GDM1 (cell line): ENCODE measurements around the gene PLA2R1.

ENCODE experiments used
- DNase-seq: peaks from one replicate; lab custom pipeline; 2025; lab: John Stamatoyannopoulos, UW

The PLA2R1 gene

DNA sequence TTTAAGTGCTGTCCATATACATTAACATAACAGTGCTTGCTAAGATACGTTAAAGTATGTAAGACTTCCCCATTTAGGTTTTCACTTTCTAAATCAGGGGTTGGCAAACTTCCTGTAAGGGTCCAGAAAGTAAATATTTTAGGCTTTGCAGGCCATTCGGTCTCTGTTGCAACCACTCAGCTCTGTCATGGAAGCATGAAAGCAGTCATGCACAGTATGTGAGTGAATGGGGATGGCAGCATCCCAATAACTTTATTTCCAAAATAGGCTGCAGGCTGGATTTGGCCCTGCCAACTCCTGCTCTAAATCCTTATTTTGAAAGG lies 128.7 kb downstream of the PLA2R1 start:
- DNase-seq = peak; percentile 3

DNA sequence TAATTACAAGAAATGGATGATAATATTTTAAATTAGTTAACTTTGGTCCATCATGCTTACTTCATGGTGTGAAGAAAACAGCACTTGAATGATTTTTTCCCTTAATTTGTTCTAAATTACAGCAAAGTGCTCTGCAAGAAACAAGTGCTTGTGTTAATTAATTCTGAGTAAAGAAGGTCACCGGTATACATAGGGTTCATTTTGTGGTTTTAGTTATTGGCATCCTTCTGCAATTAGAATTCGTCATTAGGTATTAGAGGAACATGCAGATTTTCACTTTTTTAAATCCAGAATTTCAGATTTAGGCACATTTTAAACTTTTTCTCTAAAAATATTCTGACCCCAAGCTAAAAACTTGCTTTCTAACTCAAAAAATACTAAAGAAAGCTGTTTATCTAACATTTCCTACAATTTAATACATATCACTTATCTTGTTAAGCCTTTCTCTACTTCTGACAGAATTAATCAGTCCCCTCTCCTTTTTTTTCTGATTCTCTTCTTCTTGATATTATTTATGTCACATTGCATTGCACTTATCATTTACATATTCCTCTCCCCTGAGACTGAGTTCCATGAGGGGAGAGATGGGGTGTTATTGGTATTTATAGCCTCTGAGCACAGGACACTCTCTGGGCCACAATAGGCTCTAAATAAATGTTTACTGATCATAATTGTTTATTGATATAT lies 129.2 kb downstream of the PLA2R1 start:
- DNase-seq = no peak

DNA sequence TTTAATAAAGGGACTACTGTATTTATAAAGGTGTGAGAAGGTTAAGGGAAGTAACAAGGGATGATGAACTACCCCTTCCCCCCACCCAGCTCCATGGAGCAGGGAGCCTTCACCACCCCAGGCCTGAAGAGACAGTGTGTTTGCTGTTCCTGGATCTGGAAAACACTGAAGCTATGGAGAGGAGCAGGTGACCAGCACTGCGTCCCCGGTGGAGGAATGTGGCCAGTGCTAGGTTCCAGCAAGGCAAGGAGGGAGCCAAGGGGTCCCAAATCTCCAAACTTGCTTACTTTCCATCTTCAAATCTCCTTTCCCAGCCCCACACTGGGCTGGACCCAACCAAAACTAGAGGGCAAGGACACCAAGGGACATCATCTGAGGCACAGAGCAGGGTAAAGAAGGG lies 135.7 kb downstream of the PLA2R1 start:
- DNase-seq = no peak

DNA sequence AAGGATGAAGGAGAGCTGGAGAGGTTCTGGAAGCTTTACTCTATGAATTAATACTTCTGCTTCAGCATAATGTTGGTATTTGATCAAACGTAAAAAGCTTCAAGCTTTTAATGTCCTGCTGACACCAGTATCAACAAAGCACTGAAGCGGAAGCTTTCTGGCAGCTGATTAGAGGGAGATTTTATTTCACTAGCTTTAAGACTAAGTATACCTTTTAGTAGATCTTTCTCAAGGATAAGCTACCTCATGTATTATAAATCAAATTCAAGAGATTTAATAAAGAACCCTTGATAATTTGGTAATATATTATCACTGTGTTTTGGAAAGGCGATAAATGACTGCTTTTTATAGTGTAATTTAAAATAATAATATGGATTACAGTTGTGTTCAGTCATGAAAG lies 136.4 kb downstream of the PLA2R1 start:
- DNase-seq = no peak

DNA sequence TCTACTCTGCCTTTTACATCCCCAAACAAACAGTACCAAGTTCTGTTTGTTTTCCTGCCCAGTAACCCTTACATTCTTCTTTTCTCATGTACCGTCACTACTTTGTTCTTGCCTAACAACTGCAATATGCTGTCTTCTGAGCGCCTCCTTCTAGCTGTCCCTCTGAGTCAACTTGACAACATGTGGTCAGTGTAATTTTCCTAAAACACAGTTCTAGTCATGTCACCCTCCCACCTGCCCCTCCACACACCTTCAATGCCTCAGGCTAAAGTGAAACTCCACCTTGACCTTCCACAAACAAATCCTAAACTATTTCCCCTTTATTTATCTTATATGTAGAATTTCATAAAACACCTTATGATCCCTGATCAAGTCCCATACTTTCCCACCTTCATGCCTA lies 139.9 kb downstream of the PLA2R1 start:
- no peak for DNase-seq

DNA sequence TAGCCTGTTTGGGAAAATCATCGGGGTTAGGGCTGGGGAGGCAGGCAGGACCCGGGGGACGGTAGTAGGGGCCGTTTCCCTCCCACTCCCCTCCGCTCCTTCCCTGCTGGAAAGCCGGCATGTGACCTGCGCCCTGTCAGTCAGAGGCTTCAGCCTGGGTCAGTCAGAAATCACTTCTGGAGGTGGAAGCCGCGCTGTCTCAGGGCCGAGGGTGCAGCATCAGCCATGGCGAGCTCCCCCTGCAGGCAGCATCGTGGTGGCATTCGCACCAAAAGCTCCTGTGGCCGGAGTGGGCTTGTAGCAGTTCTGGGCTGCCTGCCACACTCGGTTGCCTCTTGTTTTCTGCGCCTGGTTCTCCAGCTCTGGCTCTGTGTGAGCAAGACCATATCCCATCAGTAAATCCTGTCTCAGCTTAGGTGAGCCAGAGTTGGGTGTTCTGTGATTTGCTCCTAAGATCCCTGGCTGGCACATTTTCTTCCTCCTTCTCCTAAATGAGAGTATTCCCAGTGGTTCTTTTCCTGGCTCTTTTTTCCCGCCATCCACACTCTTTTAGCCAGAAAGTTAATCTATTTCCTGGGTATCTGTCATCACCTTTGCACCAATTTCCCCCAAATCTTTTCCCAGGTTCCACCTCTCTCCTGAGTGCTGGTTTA lies 140.5 kb downstream of the PLA2R1 start:
- no peak for DNase-seq

DNA sequence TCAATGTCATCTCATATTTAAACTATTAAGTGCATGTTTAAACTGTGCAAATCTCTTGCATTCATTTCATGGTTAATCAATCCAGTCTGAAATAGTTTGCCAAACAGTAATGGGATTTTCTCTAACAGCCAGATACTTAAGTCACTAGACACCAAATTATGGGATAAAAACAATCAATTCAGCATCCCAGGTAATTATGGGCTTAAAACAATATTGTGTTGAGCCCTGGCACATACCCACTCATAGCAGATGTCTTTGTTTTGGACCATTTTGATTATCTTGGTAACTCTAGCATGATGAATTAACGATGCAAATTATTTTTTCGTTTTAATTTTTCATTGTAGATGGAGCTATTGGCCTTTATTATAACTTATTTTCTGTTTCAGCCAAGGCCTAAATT lies 145.9 kb downstream of the PLA2R1 start:
- DNase-seq = no peak

DNA sequence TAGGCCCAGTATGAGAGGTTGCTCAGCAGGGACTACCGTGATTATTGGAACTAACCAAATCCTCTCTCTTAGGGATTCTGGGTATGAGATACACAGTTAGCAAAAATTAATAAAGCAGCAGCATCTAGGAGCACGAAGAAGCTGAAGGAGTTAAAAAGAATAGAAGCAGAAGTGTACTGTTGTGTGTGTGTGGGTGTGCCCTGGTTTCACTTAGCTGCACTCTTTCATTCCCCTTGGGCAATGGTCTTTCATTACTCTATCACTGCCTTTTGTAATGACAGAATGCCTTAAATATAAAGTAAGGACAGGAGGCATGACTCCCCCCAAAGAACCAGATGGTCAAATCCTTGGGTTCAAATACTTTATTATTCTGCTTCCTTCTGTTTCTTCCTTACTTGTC lies 148.5 kb downstream of the PLA2R1 start:
- no peak for DNase-seq

DNA sequence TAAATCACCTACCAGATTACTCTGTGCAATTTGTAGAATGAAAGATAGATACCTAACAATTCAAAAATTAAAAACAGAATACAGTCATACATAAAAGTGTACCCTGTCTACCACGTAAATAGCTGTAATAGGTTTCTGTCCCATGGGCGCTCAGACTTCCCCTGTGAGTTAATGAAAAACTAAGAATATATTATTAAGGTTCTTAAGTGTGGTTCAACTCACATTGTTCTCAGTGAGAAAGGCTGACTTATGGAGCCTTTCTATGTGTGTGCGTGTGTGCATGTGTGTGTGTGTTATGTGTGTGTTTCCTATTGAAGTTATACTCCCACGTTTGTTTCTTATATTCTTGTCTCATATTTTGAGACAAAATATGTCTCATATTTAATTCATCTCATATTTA lies 149.8 kb downstream of the PLA2R1 start:
- DNase-seq = no peak

DNA sequence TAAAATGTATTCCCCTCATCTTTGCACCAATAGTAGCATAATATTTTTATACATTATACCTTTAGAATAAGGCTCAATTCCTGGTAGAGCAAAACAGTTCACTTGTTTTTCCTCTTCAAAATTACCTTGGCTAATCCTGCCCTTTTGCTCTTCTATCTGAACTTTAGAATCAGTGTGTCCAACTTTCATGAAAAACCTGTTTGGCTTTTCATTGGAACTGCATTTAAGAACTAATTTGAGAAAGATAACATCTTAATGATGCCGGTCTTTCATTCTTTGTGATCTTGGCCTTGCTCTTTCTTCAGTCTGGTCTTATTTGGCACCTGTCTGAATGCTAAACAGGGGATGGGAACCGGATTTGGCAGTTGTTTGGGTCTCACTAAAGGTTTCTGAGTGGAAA lies 151.5 kb downstream of the PLA2R1 start:
- DNase-seq = no peak

DNA sequence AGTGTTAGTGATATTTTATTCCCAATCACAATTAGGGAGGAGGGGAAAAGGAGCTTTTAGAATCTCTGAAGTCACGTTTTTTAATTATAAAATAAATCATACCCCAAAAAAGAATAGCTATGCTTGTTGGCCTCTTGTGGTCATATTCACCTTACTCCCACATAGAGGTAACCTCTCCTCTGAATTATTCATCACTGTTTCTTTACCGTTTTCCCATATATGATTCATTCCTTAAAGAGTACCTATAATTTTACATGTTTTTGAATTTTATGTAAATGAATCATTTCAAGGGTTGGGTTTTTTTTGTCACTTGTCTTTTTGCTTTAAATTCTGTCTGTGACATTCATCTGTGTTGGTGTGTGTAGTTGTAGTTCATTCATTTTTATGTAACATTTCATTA lies 153.8 kb downstream of the PLA2R1 start:
- no peak for DNase-seq

DNA sequence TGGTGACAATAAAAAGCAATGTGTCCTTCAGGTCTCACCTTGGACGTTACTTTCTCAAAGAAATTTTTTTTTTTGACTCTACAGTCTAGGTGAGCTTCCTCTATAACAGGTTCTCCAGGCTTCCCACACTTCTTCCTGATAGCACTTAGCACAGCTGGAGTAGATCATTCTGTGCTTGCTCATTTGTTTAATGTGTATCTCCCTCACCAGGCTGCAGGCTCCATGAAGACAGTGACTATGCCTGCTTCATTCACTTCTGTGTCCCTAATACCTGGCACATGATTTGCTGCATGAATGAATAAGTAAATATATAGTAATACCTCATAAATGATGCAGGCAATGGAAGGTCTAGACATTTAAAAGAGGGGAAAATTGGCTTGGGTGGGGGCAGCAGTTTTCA lies 154.5 kb downstream of the PLA2R1 start:
- no peak for DNase-seq

DNA sequence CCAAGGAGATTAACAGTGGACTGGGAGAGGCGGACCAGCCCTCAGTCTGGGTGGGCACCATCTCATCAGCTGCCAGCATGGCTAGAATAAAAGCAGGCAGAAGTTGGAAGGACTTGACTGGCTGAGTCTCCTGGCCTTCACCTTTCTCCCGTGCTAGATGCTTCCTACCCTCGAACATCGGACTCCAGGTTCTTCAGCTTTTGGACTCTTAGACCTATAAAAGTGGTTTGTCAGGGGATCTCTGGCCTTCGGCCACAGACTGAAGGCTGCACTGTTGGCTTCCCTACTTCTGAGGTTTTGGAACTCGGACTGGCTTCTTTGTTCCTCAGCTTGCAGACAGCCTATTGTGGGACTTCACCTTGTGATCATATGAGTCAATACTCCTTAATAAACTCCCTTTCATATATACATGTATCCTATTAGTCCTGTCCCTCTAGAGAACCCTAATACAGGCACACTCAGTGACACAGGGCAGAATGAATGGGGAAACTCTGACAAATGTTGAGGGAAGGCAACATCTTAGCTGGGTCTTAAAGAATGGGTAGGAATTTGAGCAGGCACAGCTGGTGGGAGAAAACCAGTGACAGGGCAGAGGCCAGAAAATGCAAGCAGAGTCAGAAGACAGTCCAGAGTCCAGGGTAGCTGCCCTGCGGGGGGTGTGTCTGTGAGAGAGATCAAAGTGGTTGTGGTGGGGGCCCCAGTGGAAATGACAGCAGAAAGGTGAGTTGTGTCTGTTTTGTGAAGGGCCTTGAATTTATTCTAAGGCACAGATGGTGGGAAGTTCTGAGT lies 156.3 kb downstream of the PLA2R1 start:
- no peak for DNase-seq

DNA sequence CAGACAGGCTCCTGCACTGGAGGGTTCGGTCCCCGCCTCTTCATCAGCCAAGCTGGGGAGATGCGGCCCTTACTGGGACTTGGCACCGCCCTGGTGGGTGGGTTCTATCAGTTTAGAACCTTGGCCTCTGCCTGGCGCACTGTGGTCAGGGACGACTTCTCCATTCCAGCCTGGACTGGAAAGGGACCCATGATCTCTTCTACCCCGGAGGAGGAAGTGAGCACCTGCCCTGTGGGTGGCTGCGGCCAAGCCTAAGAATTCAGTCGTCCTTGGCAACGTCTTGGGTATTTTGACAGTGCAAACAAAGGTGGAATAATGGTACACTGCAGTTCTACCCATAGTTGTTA lies 157.5 kb downstream of the PLA2R1 start:
- peak; percentile 77 for DNase-seq

DNA sequence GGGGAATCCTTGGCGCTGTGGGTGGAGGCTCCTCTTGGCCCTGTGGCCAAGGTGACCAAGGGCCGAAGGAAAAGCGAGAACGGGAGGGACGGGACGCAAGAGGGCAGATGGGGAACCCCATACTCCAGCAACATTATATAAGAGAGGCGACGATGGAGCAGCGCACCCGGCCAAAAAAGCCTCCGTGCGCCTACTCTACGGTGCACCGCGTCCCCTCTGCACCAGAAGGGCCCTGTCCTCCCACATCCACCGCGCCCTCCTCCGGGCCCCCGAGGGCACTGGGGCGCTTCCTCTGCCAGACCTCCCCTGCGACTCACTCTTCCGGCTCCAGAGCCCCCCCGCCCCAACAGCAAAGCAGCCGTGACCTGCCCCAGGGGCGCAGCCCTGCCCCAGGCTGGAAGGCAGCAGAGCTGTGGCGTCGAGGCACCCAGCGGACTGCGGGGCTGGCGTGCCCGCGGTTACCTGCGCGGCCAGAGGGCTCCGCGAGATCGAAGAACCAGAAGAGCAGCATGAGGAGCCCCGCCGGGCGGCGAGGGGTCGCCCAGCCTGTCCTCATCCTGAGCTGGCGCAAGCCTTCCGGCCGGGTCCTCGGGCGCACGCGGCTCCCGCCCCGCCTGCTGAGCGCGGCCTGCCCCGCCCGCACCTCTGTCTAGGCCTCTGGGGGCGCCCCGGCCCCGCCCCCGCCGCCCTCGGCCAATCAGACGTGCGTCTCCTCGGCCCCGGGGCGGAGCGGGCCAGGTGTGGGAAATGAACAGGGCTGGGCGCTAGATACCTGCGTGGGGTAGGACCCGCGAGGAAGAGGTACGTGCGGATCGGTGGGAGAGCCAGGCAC lies 158.1 kb downstream of the PLA2R1 start, which contains the start of gene LY75:
Gene LY75 (minus strand): TSS at position 630 of the 832 bp plus-strand sequence.
- peak; percentile 76 for DNase-seq

DNA sequence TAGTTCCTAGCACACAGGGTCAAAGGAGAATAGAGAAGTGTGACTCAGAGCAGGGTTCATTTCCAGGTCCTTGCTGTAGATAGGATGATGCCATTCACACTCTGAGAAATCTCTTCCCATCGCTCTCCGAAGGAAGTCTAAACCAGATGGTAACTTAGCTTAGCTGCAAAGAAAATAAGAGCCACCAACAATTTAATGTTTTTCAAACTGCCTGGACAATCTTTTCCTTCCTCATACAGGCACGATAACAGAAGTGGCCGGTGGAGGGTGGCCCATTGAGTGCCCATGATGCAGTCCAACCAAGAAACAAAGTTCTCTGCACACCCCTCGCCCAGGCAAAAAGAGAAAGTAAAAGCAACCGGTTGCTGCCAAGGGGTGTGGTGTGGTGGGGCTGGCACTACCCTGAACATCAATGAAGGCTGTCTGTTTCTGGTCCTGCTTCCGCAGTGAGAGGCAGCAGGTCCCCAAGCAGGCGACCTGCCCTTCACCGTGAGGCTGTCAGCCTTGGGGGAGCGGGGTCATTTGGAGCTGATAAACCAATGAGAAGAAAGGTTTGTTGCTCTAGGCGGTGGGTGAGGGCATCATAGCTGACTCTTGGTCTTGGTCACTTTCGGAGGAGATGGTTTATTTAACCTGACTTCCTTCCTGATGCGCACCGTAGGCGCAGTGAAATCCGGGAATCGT lies 158.8 kb downstream of the PLA2R1 start:
- peak; percentile 36 for DNase-seq

DNA sequence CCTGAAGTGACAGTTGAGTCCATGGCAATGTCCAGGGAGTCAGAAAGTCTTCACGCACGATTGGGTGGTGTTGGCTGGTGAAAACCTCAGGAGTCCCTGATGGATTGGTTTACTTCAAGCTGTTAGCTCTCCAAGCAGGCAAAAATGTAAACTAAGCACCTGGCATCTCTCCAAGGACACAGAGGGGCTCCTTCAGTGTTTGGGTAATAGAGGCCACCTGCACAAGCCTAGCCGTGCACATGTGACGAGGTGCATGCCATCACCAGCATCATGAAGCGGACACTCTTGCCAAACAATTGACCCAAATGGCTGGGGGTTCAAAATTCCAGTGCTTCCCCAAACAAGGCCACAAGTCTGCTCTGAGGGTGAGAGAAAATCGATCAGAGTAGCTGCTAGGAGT lies 159.7 kb downstream of the PLA2R1 start:
- no peak for DNase-seq

DNA sequence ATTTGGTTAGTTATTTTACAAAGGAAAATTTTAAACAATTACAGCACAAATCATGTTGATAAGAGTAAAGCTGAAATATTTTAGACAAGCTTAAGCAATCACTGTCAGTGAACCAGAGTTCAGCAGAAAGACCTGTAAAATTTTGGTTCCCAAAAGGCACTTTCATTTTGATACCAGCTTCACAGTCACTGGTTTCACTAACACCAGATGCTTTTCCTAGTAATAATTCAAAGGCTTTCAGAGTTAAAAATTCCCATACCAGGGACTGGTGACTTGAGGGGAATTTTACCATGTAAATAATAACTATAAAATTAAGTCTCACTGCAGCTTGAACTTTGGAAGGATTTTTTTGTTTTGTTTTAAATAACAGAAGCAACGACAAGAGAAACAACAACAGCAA lies 162.1 kb downstream of the PLA2R1 start:
- no peak for DNase-seq

DNA sequence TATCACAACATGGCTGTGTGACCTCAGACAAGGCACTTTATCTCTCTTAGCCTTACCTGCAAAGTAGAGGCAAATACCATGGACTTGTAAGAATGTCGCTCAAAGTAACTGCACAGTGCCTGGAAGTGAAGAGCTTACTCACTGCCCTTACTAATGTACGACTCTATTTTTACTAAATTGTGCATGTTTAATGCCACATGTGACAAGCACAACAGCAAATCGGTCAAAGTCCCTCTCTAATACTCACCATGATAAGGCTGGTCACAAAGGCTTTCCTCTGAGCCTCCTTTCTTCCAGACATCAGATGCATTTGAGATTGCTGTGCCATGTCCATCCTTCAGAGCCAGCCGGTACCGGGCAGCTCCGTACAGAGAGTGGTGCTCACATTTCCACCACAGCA lies 164.0 kb downstream of the PLA2R1 start:
- DNase-seq = no peak

DNA sequence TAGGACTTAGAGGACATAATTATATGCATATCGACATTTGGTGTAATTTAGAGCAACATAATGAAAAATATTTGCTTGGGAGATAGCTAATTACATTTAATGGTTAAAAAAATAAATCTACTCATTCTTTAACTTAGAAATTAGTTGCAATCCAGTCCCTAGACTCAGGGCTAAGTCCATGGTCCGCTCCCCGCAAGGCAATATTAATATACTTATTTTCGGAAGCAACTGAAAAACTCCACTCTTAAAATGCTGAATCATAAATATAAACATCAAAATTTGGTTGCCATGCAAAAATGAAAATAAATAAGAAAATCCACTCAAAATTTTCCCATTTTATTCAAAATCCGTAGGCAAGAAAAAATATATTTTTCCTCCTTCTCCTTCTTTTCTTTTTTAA lies 164.7 kb downstream of the PLA2R1 start:
- DNase-seq = no peak

DNA sequence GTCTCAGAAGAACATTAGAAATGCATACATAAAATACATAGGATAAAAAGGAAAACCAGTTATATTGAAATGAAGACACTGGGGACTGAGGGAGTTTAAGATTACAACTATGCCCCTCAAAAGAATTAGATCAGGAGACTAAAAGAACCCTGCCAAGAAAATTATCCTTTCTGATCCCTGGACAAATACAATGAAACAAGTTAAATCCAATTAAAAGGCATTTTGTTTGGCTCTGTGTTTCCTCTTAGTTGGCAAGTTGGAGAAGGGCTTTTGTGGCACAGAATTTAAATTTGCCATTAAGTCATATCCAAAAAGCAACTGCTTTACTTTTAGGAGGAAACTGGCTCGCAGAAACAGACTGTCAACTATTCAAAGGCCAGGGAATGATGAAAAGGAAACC lies 165.3 kb downstream of the PLA2R1 start:
- DNase-seq = no peak
